Thoracic aorta (tissue), 2 donors: ENCODE results near the gene E2F4. TPM values are rescaled to one million over a fixed set of nuclear protein-coding genes. Genes with fewer than 3 reads are reported as not detected.

Experiments
- ATAC-seq: fragments of 150-250 bp; one replicate; pipeline ENCODE4 v1.8.0; 2017; ENCODE audit warnings: low read depth; ENCODE audit not compliant: insufficient number of reproducible peaks, low FRiP score
- DNase-seq: peaks from one replicate; pipeline ENCODE4 v3.0.0-alpha.2; 2020; ENCODE audit warnings: low spot score
- H3K27ac ChIP-seq, 2 donors: fragments of 200-600 bp; sonication (generic); 1 replicate in 1 of 2; 2 replicates in 1 of 2; pipeline ENCODE4 v1.5.1; 2016; ENCODE audit warnings: mild to moderate bottlenecking in 2 of 2, moderate library complexity in 2 of 2
- H3K27me3 ChIP-seq: fragments of 200-600 bp; sonication (generic); replicated peaks from 2 replicates; pipeline ENCODE4 v1.6.0; 2016; ENCODE audit warnings: mild to moderate bottlenecking; ENCODE audit not compliant: insufficient read depth
- H3K36me3 ChIP-seq: fragments of 200-600 bp; sonication (generic); one replicate; pipeline ENCODE4 v1.5.1; 2016
- H3K4me1 ChIP-seq, 2 donors: fragments of 200-600 bp; sonication (generic); 1 replicate in 1 of 2; 2 replicates in 1 of 2; pipeline versions ENCODE4 v1.5.1 to v1.6.0; 2016; ENCODE audit warnings: low read depth in 2 of 2, mild to moderate bottlenecking in 1 of 2; ENCODE audit not compliant: control insufficient read depth in 1 of 2
- H3K4me3 ChIP-seq: fragments of 200-600 bp; sonication (generic); 2 replicates; pipeline ENCODE4 v1.5.1; 2016; ENCODE audit warnings: mild to moderate bottlenecking
- H3K9me3 ChIP-seq: fragments of 200-600 bp; sonication (generic); 2 replicates; pipeline ENCODE4 v1.5.1; 2016
- total RNA-seq, 2 donors: library from RNA; depleted of rRNA; stranded (reverse); fragments of >200 nt; gene quantifications; one replicate each; pipeline versions ENCODE4 v1.1.0 to v1.2.3, GENCODE V29; 2016
- TF ChIP-seq, protein P1 (sequence below): fragments of 200-600 bp; sonication (generic); IDR thresholded peaks from one replicate; pipeline ENCODE4 v1.5.1; 2019; ENCODE audit warnings: antibody characterized with exemption

E2F4 gene
- total RNA-seq, 2 donors from 2014 or later = 96.4 to 120 TPM

DNA sequence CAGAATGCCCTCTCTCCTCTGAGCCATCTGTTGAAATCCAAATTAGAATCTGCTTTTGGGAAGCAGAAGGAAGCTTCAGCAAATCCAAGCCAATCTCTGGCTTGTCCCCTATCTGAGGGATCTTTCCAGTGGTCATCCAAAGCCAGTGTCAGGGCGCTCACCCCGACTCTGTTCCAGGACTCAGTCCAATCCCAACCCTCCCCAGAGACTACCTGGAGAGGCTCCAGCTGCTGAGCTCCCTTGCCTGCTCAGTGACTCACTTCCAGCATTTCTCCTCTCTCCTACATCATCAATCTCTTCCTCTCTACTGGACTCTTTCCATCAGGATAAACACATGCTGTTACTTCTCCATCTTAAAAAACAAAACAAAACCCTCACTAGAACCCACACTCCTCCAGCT, 10.6 kb upstream of the E2F4 start:
- Histone ChIP-seq H3K4me1 (peaks cover 19 to 47% of the 10 kb centered on the region in 2 donors), H3K9me3 (no peaks in the 10 kb centered on the region), H3K4me3 (no peak overlapping the region), H3K27ac (no peak overlapping the region), H3K36me3 (no peaks in the 10 kb centered on the region), H3K27me3 (no peaks in the 10 kb centered on the region)
- ATAC-seq (no peak), DNase-seq (no peak)
- TF ChIP-seq, protein P1, sequence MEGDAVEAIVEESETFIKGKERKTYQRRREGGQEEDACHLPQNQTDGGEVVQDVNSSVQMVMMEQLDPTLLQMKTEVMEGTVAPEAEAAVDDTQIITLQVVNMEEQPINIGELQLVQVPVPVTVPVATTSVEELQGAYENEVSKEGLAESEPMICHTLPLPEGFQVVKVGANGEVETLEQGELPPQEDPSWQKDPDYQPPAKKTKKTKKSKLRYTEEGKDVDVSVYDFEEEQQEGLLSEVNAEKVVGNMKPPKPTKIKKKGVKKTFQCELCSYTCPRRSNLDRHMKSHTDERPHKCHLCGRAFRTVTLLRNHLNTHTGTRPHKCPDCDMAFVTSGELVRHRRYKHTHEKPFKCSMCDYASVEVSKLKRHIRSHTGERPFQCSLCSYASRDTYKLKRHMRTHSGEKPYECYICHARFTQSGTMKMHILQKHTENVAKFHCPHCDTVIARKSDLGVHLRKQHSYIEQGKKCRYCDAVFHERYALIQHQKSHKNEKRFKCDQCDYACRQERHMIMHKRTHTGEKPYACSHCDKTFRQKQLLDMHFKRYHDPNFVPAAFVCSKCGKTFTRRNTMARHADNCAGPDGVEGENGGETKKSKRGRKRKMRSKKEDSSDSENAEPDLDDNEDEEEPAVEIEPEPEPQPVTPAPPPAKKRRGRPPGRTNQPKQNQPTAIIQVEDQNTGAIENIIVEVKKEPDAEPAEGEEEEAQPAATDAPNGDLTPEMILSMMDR = no peak

DNA sequence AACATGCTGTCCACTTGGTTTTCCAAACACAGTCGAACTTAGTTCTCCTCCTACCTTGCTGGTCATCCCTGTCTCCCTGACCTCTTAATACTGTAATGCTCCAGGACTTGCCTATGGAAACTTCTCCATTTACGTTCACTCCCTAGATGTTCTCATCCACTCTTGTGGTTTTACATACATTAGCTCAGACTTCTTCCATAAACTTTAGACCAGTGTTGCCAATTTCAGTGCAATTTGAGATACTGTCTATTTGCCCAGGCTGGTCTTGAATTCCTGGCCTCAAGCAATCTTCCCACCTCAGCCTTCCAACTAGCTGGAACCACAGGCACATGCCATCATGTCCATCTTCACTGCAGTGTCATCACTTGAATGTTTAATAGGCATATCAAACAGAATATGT, 9.7 kb upstream of the E2F4 start:
- H3K9me3 ChIP-seq = no peaks in the 10 kb centered on the region
- DNase-seq (no peak), ATAC-seq (no peak)
- peaks cover 19 to 47% of the 10 kb centered on the region in 2 donors for H3K4me1 ChIP-seq
- no peaks in the 10 kb centered on the region for H3K27me3 ChIP-seq
- TF ChIP-seq, protein P1 = no peak
- H3K36me3 ChIP-seq = no peaks in the 10 kb centered on the region
- H3K27ac ChIP-seq = no peak overlapping the region
- H3K4me3 ChIP-seq = no peak overlapping the region

DNA sequence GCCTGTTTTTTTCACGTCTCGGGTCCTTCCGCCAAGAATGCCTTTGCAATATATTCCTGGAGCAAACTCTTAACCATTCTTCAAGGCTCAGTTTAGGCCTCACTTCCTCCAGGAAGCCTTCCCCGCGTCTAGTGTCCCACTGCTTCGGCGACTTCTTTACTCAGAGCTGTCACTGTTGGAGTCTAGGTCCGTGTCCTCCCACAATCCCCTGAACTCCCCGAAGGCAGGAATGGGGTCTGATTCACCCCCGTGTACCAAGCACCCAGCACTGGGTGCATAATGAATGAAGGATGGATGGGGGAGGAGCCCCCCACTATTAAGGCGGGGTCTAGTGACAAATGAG, 8.7 kb upstream of the E2F4 start:
- Histone ChIP-seq H3K4me3 (peak overlapping the region; percentile 90), H3K36me3 (no peaks in the 10 kb centered on the region), H3K27ac (peak overlapping the region; percentile 84 to 89), H3K9me3 (no peaks in the 10 kb centered on the region), H3K4me1 (peaks cover 16 to 39% of the 10 kb centered on the region in 2 donors), H3K27me3 (no peaks in the 10 kb centered on the region)
- TF ChIP-seq, protein P1 = no peak
- DNase-seq = no peak
- no peak for ATAC-seq

DNA sequence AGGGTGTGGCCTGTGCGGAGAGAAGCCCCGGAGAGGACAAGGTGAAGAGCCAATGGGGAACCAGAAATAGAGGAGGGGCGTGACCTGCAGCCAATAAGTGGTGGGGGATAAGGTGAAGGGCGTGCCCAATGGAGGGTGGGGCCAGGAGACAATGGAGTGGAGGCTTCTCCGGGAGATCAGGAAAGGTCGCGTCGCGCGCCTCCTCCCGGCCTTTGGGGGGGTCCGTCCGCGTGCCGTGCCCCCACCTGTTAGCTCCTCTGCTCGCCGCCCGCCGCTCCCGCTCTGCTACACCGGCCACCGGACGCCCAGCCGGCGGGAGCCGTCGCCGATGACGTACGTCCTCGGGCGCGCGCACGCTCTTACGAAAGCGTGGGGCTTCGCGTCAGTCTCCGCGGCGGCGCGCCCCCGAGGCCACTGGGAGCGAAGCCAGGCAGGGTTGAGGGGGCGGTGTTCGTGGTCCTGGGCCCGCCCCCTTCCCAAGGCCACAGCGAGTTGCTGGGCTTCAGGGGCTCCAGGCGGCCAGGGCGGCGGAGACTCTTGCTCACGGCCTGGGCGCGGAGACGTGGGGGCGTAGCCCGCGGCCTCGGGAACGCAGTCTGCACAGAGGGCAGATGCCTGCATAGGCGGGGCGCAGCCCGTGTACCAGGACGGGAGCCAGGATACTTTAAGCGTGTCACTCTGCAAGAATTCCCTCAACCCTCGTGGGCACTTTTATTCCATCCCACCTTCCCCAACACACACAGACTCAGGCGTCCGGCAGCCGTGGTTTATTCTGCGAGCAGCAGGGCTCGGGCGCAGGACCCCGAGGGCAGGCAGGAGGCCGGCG, 8.1 kb upstream of the E2F4 start, which contains the start of gene MATCAP1:
MATCAP1 (minus strand) TSS at position 337 of the 826 bp plus-strand sequence. CDS start 3,353 bp downstream, outside the sequence.
- TF ChIP-seq, protein P1 = no peak
- no peaks in the 10 kb centered on the region for H3K36me3 ChIP-seq
- DNase-seq (peak; percentile 92), ATAC-seq (peak; percentile 98)
- peaks cover 11 to 33% of the 10 kb centered on the region in 2 donors for H3K4me1 ChIP-seq
- peak within 1 kb of the TSS; percentile 84 to 89 for H3K27ac ChIP-seq
- H3K4me3 ChIP-seq = peak within 1 kb of the TSS; percentile 90
- no peaks in the 10 kb centered on the region for H3K27me3 ChIP-seq
- no peaks in the 10 kb centered on the region for H3K9me3 ChIP-seq

- Histone ChIP-seq H3K27me3 (no peaks in the 10 kb centered on the region), H3K27ac (peak overlapping the region; percentile 84 to 89), H3K9me3 (no peaks in the 10 kb centered on the region), H3K36me3 (no peaks in the 10 kb centered on the region), H3K4me1 (peaks cover 11 to 31% of the 10 kb centered on the region in 2 donors), H3K4me3 (peak overlapping the region; percentile 90)
- DNase-seq (no peak), ATAC-seq (no peak)
- TF ChIP-seq, protein P1 = no peak
Measured at GRCh38 chr16:67184453-67184994, 7.4 kb upstream of the E2F4 start.
